ENCODE data around the gene FREM3.
"Not testable (repeated sequence)": the region's sequence is repeated elsewhere in the genome, so short reads cannot be mapped to it uniquely, and the experiment has no call there.

FREM3 gene

DNA sequence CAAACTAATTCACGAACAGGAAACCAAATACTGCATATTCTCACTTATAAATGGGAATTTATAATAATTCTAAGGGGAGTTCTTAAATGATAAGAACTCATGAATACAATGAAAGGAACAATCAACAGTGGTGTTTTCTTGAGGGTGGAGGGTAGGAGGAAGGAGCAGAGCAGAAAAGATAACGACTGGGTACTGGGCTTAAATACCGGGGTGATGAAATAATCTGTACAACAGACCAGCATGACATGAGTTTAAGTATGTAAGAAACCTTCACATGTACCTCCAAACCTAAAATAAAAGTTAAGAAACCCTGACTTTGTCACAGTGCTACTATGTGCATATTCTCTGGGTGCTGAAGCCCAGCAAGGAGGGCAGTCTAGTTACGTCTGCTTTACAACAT is 6.6 kb downstream of the FREM3 start:
- Histone ChIP-seq H3K9me2 (replicated peaks; ENCODE audit: insufficient read depth, low read length) (no peaks in the 10 kb centered on the region), H4K20me1 (ENCODE audit: insufficient read depth, low read length) (no peaks in the 10 kb centered on the region), H3K27ac (ENCODE audit: low read length) (no peak overlapping the region), H3K27me3 (replicated peaks; ENCODE audit: insufficient read depth, low read length) (no peaks in the 10 kb centered on the region), H3F3A (ENCODE audit: insufficient read depth, low read length) (no peaks in the 10 kb centered on the region), H3K9ac (ENCODE audit: low read length) (no peak overlapping the region), H3K4me2 (ENCODE audit: low read depth, low read length) (no peak overlapping the region), H3K9me3 (replicated peaks; ENCODE audit: insufficient read depth, low read length) (no peaks in the 10 kb centered on the region), H3K36me3 (replicated peaks; ENCODE audit: insufficient read depth, low read length) (no peaks in the 10 kb centered on the region), H3K4me1 (ENCODE audit: low read length) (no peaks in the 10 kb centered on the region), H3K4me3 (ENCODE audit: low read length) (no peak overlapping the region), H2AFZ (ENCODE audit: low read length) (no peak overlapping the region), H3K79me2 (ENCODE audit: low read length) (no peaks in the 10 kb centered on the region)
- DNase-seq = no peak
- TF ChIP-seq EZH2 (optimal IDR thresholded peaks at IDR 0.05; ENCODE audit: low read depth, low read length) (no peak), EZH2phosphoT487 (IDR thresholded peaks at IDR 0.05; ENCODE audit: low read length) (no peak)
- TF ChIP-seq, protein P1, sequence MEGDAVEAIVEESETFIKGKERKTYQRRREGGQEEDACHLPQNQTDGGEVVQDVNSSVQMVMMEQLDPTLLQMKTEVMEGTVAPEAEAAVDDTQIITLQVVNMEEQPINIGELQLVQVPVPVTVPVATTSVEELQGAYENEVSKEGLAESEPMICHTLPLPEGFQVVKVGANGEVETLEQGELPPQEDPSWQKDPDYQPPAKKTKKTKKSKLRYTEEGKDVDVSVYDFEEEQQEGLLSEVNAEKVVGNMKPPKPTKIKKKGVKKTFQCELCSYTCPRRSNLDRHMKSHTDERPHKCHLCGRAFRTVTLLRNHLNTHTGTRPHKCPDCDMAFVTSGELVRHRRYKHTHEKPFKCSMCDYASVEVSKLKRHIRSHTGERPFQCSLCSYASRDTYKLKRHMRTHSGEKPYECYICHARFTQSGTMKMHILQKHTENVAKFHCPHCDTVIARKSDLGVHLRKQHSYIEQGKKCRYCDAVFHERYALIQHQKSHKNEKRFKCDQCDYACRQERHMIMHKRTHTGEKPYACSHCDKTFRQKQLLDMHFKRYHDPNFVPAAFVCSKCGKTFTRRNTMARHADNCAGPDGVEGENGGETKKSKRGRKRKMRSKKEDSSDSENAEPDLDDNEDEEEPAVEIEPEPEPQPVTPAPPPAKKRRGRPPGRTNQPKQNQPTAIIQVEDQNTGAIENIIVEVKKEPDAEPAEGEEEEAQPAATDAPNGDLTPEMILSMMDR (IDR thresholded peaks at IDR 0.05; ENCODE audit: low read length) = no peak

- H3K27ac ChIP-seq (ENCODE audit: low read length) = no peak overlapping the region
- H3K36me3 ChIP-seq (replicated peaks; ENCODE audit: insufficient read depth, low read length) = no peaks in the 10 kb centered on the region
- TF ChIP-seq, protein P1 (IDR thresholded peaks at IDR 0.05; ENCODE audit: low read length) = no peak
- no peak for TF ChIP-seq EZH2 (optimal IDR thresholded peaks at IDR 0.05; ENCODE audit: low read depth, low read length)
- TF ChIP-seq EZH2phosphoT487 (IDR thresholded peaks at IDR 0.05; ENCODE audit: low read length) = no peak
- H4K20me1 ChIP-seq (ENCODE audit: insufficient read depth, low read length) = no peaks in the 10 kb centered on the region
- no peak overlapping the region for H2AFZ ChIP-seq (ENCODE audit: low read length)
- no peak overlapping the region for H3K9ac ChIP-seq (ENCODE audit: low read length)
- H3K4me3 ChIP-seq (ENCODE audit: low read length) = no peak overlapping the region
- H3F3A ChIP-seq (ENCODE audit: insufficient read depth, low read length) = no peaks in the 10 kb centered on the region
- H3K79me2 ChIP-seq (ENCODE audit: low read length) = no peaks in the 10 kb centered on the region
- no peaks in the 10 kb centered on the region for H3K27me3 ChIP-seq (replicated peaks; ENCODE audit: insufficient read depth, low read length)
- no peaks in the 10 kb centered on the region for H3K9me3 ChIP-seq (replicated peaks; ENCODE audit: insufficient read depth, low read length)
- H3K9me2 ChIP-seq (replicated peaks; ENCODE audit: insufficient read depth, low read length) = no peaks in the 10 kb centered on the region
- H3K4me1 ChIP-seq (ENCODE audit: low read length) = no peaks in the 10 kb centered on the region
- DNase-seq = no peak
- no peak overlapping the region for H3K4me2 ChIP-seq (ENCODE audit: low read depth, low read length)
These were observed 8.2 kb downstream of the FREM3 start for GRCh38 chr4:143692241-143692640.

DNA sequence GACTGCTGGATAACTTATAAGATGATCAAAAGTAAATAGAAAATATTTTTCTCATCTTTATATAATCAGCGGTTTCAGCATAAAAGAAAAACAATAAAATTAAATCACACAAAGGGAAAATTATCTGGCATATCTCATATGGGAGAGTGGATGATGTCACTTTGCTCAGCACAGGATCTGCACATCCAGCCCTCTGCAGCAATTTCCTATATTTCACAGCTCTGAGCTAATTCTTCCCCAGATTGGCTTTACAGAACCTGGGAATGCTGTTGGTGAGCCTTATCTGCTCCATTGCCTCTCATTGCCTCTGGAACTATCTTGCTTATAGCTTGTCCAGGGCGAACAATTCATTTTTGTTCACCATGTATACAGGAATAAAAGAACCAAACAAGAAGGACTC is 21.0 kb downstream of the FREM3 start:
- H2AFZ ChIP-seq (ENCODE audit: low read length) = no peak overlapping the region
- no peak overlapping the region for H3K4me3 ChIP-seq (ENCODE audit: low read length)
- no peaks in the 10 kb centered on the region for H3K4me1 ChIP-seq (ENCODE audit: low read length)
- no peaks in the 10 kb centered on the region for H4K20me1 ChIP-seq (ENCODE audit: insufficient read depth, low read length)
- H3K9me3 ChIP-seq (replicated peaks; ENCODE audit: insufficient read depth, low read length) = no peaks in the 10 kb centered on the region
- no peak for DNase-seq
- H3K4me2 ChIP-seq (ENCODE audit: low read depth, low read length) = no peak overlapping the region
- no peak overlapping the region for H3K9ac ChIP-seq (ENCODE audit: low read length)
- H3K27me3 ChIP-seq (replicated peaks; ENCODE audit: insufficient read depth, low read length) = no peaks in the 10 kb centered on the region
- H3K9me2 ChIP-seq (replicated peaks; ENCODE audit: insufficient read depth, low read length) = no peaks in the 10 kb centered on the region
- TF ChIP-seq, protein P1 (IDR thresholded peaks at IDR 0.05; ENCODE audit: low read length) = no peak
- TF ChIP-seq EZH2phosphoT487 (IDR thresholded peaks at IDR 0.05; ENCODE audit: low read length) (no peak), EZH2 (optimal IDR thresholded peaks at IDR 0.05; ENCODE audit: low read depth, low read length) (no peak)
- no peaks in the 10 kb centered on the region for H3K36me3 ChIP-seq (replicated peaks; ENCODE audit: insufficient read depth, low read length)
- H3K27ac ChIP-seq (ENCODE audit: low read length) = no peak overlapping the region
- H3K79me2 ChIP-seq (ENCODE audit: low read length) = no peaks in the 10 kb centered on the region
- no peaks in the 10 kb centered on the region for H3F3A ChIP-seq (ENCODE audit: insufficient read depth, low read length)

DNA sequence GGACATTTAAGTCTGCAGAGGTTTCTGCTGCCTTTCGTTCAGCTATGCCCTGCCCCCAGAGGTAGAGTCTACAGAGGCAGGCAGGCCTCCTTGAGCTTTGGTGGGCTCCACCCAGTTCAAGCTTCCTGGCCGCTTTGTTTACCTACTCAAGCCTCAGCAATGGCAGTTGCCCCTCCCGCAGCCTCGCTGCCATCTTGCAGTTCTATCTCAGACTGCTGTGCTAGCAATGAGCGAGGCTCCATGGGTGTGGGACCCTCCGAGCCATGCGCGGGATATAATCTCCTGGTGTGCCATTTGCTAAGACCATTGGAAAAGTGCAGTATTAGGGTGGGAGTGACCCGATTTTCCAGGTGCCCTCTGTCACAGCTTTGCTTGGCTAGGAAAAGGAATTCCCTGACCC is 26.8 kb downstream of the FREM3 start:
- H3K27me3 ChIP-seq (replicated peaks; ENCODE audit: insufficient read depth, low read length); H4K20me1 ChIP-seq (ENCODE audit: insufficient read depth, low read length); H3K4me3 ChIP-seq (ENCODE audit: low read length); H3K79me2 ChIP-seq (ENCODE audit: low read length); H2AFZ ChIP-seq (ENCODE audit: low read length); H3K36me3 ChIP-seq (replicated peaks; ENCODE audit: insufficient read depth, low read length); H3F3A ChIP-seq (ENCODE audit: insufficient read depth, low read length); H3K9me2 ChIP-seq (replicated peaks; ENCODE audit: insufficient read depth, low read length); H3K9ac ChIP-seq (ENCODE audit: low read length); DNase-seq; H3K4me2 ChIP-seq (ENCODE audit: low read depth, low read length); H3K27ac ChIP-seq (ENCODE audit: low read length); H3K4me1 ChIP-seq (ENCODE audit: low read length); H3K9me3 ChIP-seq (replicated peaks; ENCODE audit: insufficient read depth, low read length): not testable (repeated sequence)

Data from MM.1S (cell line).